Fibroblast of pulmonary artery (primary cell): Measurements from ENCODE around the gene NSL1.
A peak's percentile ranks its signal among the peaks of the same experiment; 100 is the strongest.
"Not testable (repeated sequence)": the region's sequence is repeated elsewhere in the genome, so short reads cannot be mapped to it uniquely, and the experiment has no call there.

Experiments used
- DNase-seq: peaks from one replicate; pipeline ENCODE4 v3.0.0-alpha.2; 2010; ENCODE audit warnings: low read depth
- H3K4me3 ChIP-seq: replicated peaks from 2 replicates; pipeline ENCODE4 v1.5.1; 2011; ENCODE audit warnings: low read depth, mild to moderate bottlenecking, control low read depth, low read length, moderate library complexity
- CTCF ChIP-seq: IDR thresholded peaks from 2 replicates; pipeline ENCODE4 v1.5.1; 2011; ENCODE audit warnings: mild to moderate bottlenecking, control low read depth, low read length, inconsistent platforms; ENCODE audit errors: missing control alignments

The NSL1 gene

GRCh38 chr1:212737559-212737958 is 54.0 kb downstream of the NSL1 start:
- DNase-seq: no peak
- TF ChIP-seq CTCF: no peak
- H3K4me3 ChIP-seq: no peak overlapping the region

GRCh38 chr1:212733109-212733508 is 58.5 kb downstream of the NSL1 start:
- DNase-seq: no peak
- no peak for TF ChIP-seq CTCF
- H3K4me3 ChIP-seq: no peak overlapping the region

GRCh38 chr1:212731630-212732029 is 59.9 kb downstream of the NSL1 start:
- H3K4me3 ChIP-seq: no peak overlapping the region
- DNase-seq: no peak
- TF ChIP-seq CTCF: no peak

- H3K4me3 ChIP-seq: no peak overlapping the region
- no peak for DNase-seq
- no peak for TF ChIP-seq CTCF
These were observed 63.0 kb downstream of the NSL1 start for GRCh38 chr1:212728606-212729005.

- DNase-seq: peak; percentile 43
- no peak overlapping the region for H3K4me3 ChIP-seq
- no peak for TF ChIP-seq CTCF
These were observed 64.0 kb downstream of the NSL1 start for GRCh38 chr1:212727386-212728181.

- not testable (repeated sequence) for DNase-seq
These were observed 66.9 kb downstream of the NSL1 start for GRCh38 chr1:212724679-212725078.

GRCh38 chr1:212722270-212722957 is 69.2 kb downstream of the NSL1 start:
- DNase-seq: no peak
- H3K4me3 ChIP-seq: no peak overlapping the region
- no peak for TF ChIP-seq CTCF

More at GRCh38 chr1:212724679-212725078, 66.9 kb downstream of the NSL1 start:
- not testable (repeated sequence) for H3K4me3 ChIP-seq
